H1 (cell line): ENCODE results near the gene OR1E2. TPM values are rescaled to one million over a fixed set of nuclear protein-coding genes. Genes with fewer than 3 reads are reported as not detected.

ENCODE experiments used
- ASH2L ChIP-seq: fragments of 200-600, 300-600 bp; sonication (generic); IDR thresholded peaks from one replicate; pipeline ENCODE4 v1.7.1; 2017; ENCODE audit warnings: low read length
- CEBPB ChIP-seq: IDR thresholded peaks from 2 replicates; pipeline ENCODE4 v1.6.1; 2012; ENCODE audit warnings: low read depth, low read length
- CHD2 ChIP-seq: IDR thresholded peaks from 2 replicates; pipeline ENCODE4 v1.6.1; 2012; ENCODE audit warnings: low read length, improper control_type of control experiment
- CTBP2 ChIP-seq: IDR thresholded peaks from 2 replicates; pipeline ENCODE4 v1.7.0; 2011; ENCODE audit warnings: borderline replicate concordance, mild to moderate bottlenecking, moderate library complexity, mixed read lengths, low read length; ENCODE audit not compliant: insufficient read depth, insufficient read length
- EP300 ChIP-seq, 2 experiments: IDR thresholded peaks; 1 replicate in 1 of 2; 2 replicates in 1 of 2; pipeline ENCODE4 v1.6.1; 2011 to 2012; ENCODE audit warnings: low read depth in 2 of 2, low read length in 2 of 2, mild to moderate bottlenecking in 2 of 2, borderline replicate concordance in 1 of 2, inconsistent platforms in 1 of 2, moderate library complexity in 1 of 2
- GABPA ChIP-seq: IDR thresholded peaks from 2 replicates; pipeline ENCODE4 v1.6.1; 2011; ENCODE audit warnings: mild to moderate bottlenecking, low read length, moderate library complexity, borderline replicate concordance; ENCODE audit not compliant: insufficient read depth
- JUN ChIP-seq: IDR thresholded peaks from 2 replicates; pipeline ENCODE4 v1.6.1; 2011; ENCODE audit warnings: low read depth, mild to moderate bottlenecking, improper control_type of control experiment, low read length
- KDM1A ChIP-seq: fragments of 200-600, 300-600 bp; sonication (generic); IDR thresholded peaks from 2 replicates; pipeline ENCODE4 v1.7.1; 2016; ENCODE audit warnings: mild to moderate bottlenecking, low read length, borderline replicate concordance
- KDM4A ChIP-seq: IDR thresholded peaks from one replicate; pipeline ENCODE4 v1.7.1; 2012; ENCODE audit warnings: low read depth, mild to moderate bottlenecking, moderate library complexity, low read length, inconsistent platforms; ENCODE audit not compliant: severe bottlenecking
- MAFK ChIP-seq: IDR thresholded peaks from 2 replicates; pipeline ENCODE4 v1.6.1; 2012; ENCODE audit warnings: low read depth, mild to moderate bottlenecking, improper control_type of control experiment, low read length
- NRF1 ChIP-seq: IDR thresholded peaks from 2 replicates; pipeline ENCODE4 v1.6.1; 2011; ENCODE audit warnings: mild to moderate bottlenecking, low read depth, low read length, improper control_type of control experiment
- RFX5 ChIP-seq: IDR thresholded peaks from 2 replicates; pipeline ENCODE4 v1.6.1; 2011; ENCODE audit warnings: low read depth, low read length, improper control_type of control experiment, borderline replicate concordance
- SRF ChIP-seq: IDR thresholded peaks from 2 replicates; pipeline ENCODE4 v1.6.1; 2011; ENCODE audit warnings: mild to moderate bottlenecking, low read depth, low read length, moderate library complexity
- TAF1 ChIP-seq: IDR thresholded peaks from 2 replicates; pipeline ENCODE4 v1.6.1; 2011; ENCODE audit warnings: mild to moderate bottlenecking, low read depth, low read length
- TAF7 ChIP-seq: optimal IDR thresholded peaks from 2 replicates; pipeline ENCODE3; 2011; ENCODE audit warnings: low read depth, mild to moderate bottlenecking, inconsistent platforms, low read length, moderate library complexity, borderline replicate concordance
- USF2 ChIP-seq: IDR thresholded peaks from 2 replicates; pipeline ENCODE4 v1.6.1; 2011; ENCODE audit warnings: low read length, improper control_type of control experiment
- ZNF274 ChIP-seq: IDR thresholded peaks from 2 replicates; pipeline ENCODE4 v1.7.0; 2012; ENCODE audit warnings: low read length, borderline replicate concordance; ENCODE audit errors: extremely low read depth
- polyA plus RNA-seq, 7 experiments: library from polyadenylated mRNA; depleted of rRNA in 3 of 7; stranded (reverse) in 5 of 7; unstranded in 2 of 7; fragments of >200 nt in 5 of 7; fragments of 200-250 nt in 2 of 7; gene quantifications; 1 replicate in 5 of 7; 2 replicates in 1 of 7; 4 replicates in 1 of 7; pipeline versions ENCODE4 v1.2.1 to v1.2.3, GENCODE V29; 2011 to 2013; ENCODE audit warnings: missing spikeins in 2 of 7, mixed read lengths in 2 of 7
- total RNA-seq: library from RNA; stranded (reverse); fragmentation: NEBNext Ultra II Directional; extraction: Animal tissue kit (Norgen Biotek cat#: 25700); gene quantifications from 2 replicates; pipeline ENCODE4 v1.2.1, GENCODE V29; 2021

The OR1E2 gene
- total and polyA plus RNA-seq, 2 of the 8 experiments (the other 6 are each of a cell fraction or from before 2014, with no cell fraction given): not detected

GRCh38 chr17:3447625-3448024 lies 14.0 kb upstream of the OR1E2 start (continued):
- TF ChIP-seq TAF1 (no peak), ASH2L (no peak), CHD2 (no peak), RFX5 (no peak), KDM1A (no peak), EP300 (IDR thresholded peaks at IDR 0.05; ENCODE audit: borderline replicate concordance in 1 of 2, low read depth in 2 of 2, low read length in 2 of 2) (no peak), KDM4A (no peak), USF2 (no peak), SRF (no peak), TAF7 (no peak), JUN (no peak), MAFK (no peak), NRF1 (no peak), CEBPB (peak; percentile 77), CTBP2 (no peak), GABPA (no peak), ZNF274 (no peak)
- TF ChIP-seq, all 59 proteins: peak for 6
